T-cell (primary cell): ENCODE results near the gene GRID1. TPM values are rescaled to one million over a fixed set of nuclear protein-coding genes. Genes with fewer than 3 reads are reported as not detected.

Source experiments
- ATAC-seq, 4 experiments: fragments of 200-7000 bp in 3 of 4; fragments of 150-1000 bp in 1 of 4; cut with Tn5 transposase; replicated peaks in 1 of 4; 1 replicate in 3 of 4; 2 replicates in 1 of 4; pipeline ENCODE4 v1.10.0; 2021; ENCODE audit warnings: moderate library complexity in 3 of 4, mild to moderate bottlenecking in 2 of 4, moderate number of reproducible peaks in 1 of 4
- CTCF ChIA-PET, 2 donors: fragments of 300-600 bp; sonication (Branson Sonifier 250); formaldehyde crosslinking; loops; one replicate each; lab custom pipeline; 2022; ENCODE audit warnings: antibody characterized with exemption in 2 of 2; lab: Charles Lee
- POLR2A ChIA-PET, 2 donors: fragments of 300-600 bp; sonication (Branson Sonifier 250); formaldehyde crosslinking; loops; one replicate each; lab custom pipeline; 2022; ENCODE audit warnings: antibody characterized with exemption in 2 of 2; lab: Charles Lee
- DNase-seq, 35 experiments: peaks; one replicate each; pipeline versions ENCODE4 v3.0.0 to v3.0.0-alpha.2; 2013 to 2023
- H3K27ac ChIP-seq: one replicate; pipeline ENCODE4 v1.5.1; 2013; ENCODE audit warnings: low read length
- H3K27me3 ChIP-seq, 2 experiments: replicated peaks in 1 of 2; 1 replicate in 1 of 2; 2 replicates in 1 of 2; pipeline versions ENCODE4 v1.6.1 to v1.7.0; 2013; ENCODE audit warnings: low read length in 1 of 2, mixed read lengths in 1 of 2; ENCODE audit not compliant: control insufficient read depth in 2 of 2, insufficient read depth in 2 of 2; ENCODE audit errors: extremely low read depth in 1 of 2
- H3K36me3 ChIP-seq, 2 donors: 1 replicate in 1 of 2; 2 replicates in 1 of 2; pipeline versions ENCODE4 v1.6.1 to v1.7.0; 2013; ENCODE audit warnings: low read length in 1 of 2; ENCODE audit not compliant: control insufficient read depth in 2 of 2, insufficient read depth in 1 of 2; ENCODE audit errors: extremely low read depth in 1 of 2
- H3K4me1 ChIP-seq, 2 experiments: 1 replicate in 1 of 2; 2 replicates in 1 of 2; pipeline versions ENCODE4 v1.6.1 to v1.7.0; 2013; ENCODE audit warnings: low read length in 2 of 2, mixed read lengths in 1 of 2; ENCODE audit not compliant: insufficient read depth in 2 of 2, control insufficient read depth in 1 of 2; ENCODE audit errors: extremely low read depth in 1 of 2
- H3K4me3 ChIP-seq, 2 donors: 1 replicate in 1 of 2; 2 replicates in 1 of 2; pipeline versions ENCODE4 v1.5.1 to v1.7.0; 2013; ENCODE audit warnings: mild to moderate bottlenecking in 2 of 2, low read length in 1 of 2, moderate library complexity in 1 of 2; ENCODE audit not compliant: control insufficient read depth in 1 of 2; ENCODE audit errors: extremely low read depth in 1 of 2
- H3K9me3 ChIP-seq: 2 replicates; pipeline ENCODE4 v1.7.0; 2013
- H3K27ac Mint-ChIP-seq, 2 donors: one replicate each; pipeline ENCODE4 v1.8.0; 2020 to 2021; ENCODE audit warnings: mild to moderate bottlenecking in 2 of 2, mixed read lengths in 2 of 2
- H3K27me3 Mint-ChIP-seq, 2 donors: one replicate each; pipeline ENCODE4 v1.8.0; 2021 to 2022; ENCODE audit warnings: mixed read lengths in 2 of 2
- H3K36me3 Mint-ChIP-seq: one replicate; pipeline ENCODE4 v1.8.0; 2021; ENCODE audit warnings: mixed read lengths
- H3K4me1 Mint-ChIP-seq, 3 donors: one replicate each; pipeline ENCODE4 v1.8.0; 2020 to 2022; ENCODE audit warnings: mixed read lengths in 3 of 3, mild to moderate bottlenecking in 1 of 3
- H3K4me3 Mint-ChIP-seq, 3 donors: one replicate each; pipeline ENCODE4 v1.8.0; 2020 to 2022; ENCODE audit warnings: mild to moderate bottlenecking in 3 of 3, mixed read lengths in 3 of 3, moderate library complexity in 3 of 3
- H3K9me3 Mint-ChIP-seq, 3 donors: one replicate each; pipeline ENCODE4 v1.8.0; 2020 to 2022; ENCODE audit warnings: mixed read lengths in 3 of 3
- WGBS: methylation state at CpG from one replicate; pipeline ENCODE4 v1.1.5; 2013; ENCODE audit warnings: missing lambda C conversion rate; ENCODE audit not compliant: insufficient coverage; 5-methylcytosine and 5-hydroxymethylcytosine counted together
- total RNA-seq, 35 experiments: library from RNA in 6 of 35; stranded (reverse) in 6 of 35; fragments of 120-200 nt in 1 of 35; gene quantifications; one replicate each; pipeline versions ENCODE4 v1.2.1 to v1.2.4 and lab custom pipeline; 2013 to 2026

The GRID1 gene
- total RNA-seq, 5 donors from 2014 or later (not counting 1 experiment from before 2014, with no cell fraction given): 0.68 TPM; not detected in 4

- Mint-ChIP-seq H3K4me3 (no peak overlapping the region), H3K36me3 (no peaks in the 10 kb centered on the region), H3K27me3 (peaks cover 11 to 19% of the 10 kb centered on the region in 2 donors), H3K4me1 (no peaks in the 10 kb centered on the region), H3K9me3 (no peaks in the 10 kb centered on the region), H3K27ac (no peak overlapping the region)
- ChIA-PET CTCF (no interaction called here), POLR2A (no interaction called here)
- Histone ChIP-seq H3K36me3 (no peaks in the 10 kb centered on the region), H3K27me3 (peaks cover 0 to 26% of the 10 kb centered on the region in 2 experiments), H3K4me3 (no peak overlapping the region), H3K9me3 (no peaks in the 10 kb centered on the region), H3K27ac (no peak overlapping the region), H3K4me1 (no peaks in the 10 kb centered on the region)
- no peak for ATAC-seq
- 56% methylated on average over 4 of the region's 6 CpGs for WGBS
- DNase-seq: no peak
These were observed 383.5 kb downstream of the GRID1 start for GRCh38 chr10:85983051-85983450.

GRCh38 chr10:85979598-85979997 is 387.0 kb downstream of the GRID1 start:
- H3K4me3 ChIP-seq: no peak overlapping the region
- CTCF ChIA-PET: no interaction called here
- POLR2A ChIA-PET: no interaction called here
- no peaks in the 10 kb centered on the region for H3K36me3 Mint-ChIP-seq
- no peak overlapping the region for H3K27ac Mint-ChIP-seq
- H3K27me3 ChIP-seq: peaks cover 0 to 20% of the 10 kb centered on the region in 2 experiments
- no peaks in the 10 kb centered on the region for H3K36me3 ChIP-seq
- peaks cover 7 to 18% of the 10 kb centered on the region in 2 donors for H3K27me3 Mint-ChIP-seq
- H3K9me3 ChIP-seq: no peaks in the 10 kb centered on the region
- H3K4me1 ChIP-seq: no peaks in the 10 kb centered on the region
- DNase-seq: no peak
- H3K4me1 Mint-ChIP-seq: no peaks in the 10 kb centered on the region
- H3K27ac ChIP-seq: no peak overlapping the region
- H3K4me3 Mint-ChIP-seq: no peak overlapping the region
- ATAC-seq: no peak
- no peaks in the 10 kb centered on the region for H3K9me3 Mint-ChIP-seq

- H3K36me3 Mint-ChIP-seq: no peaks in the 10 kb centered on the region
- H3K4me3 Mint-ChIP-seq: no peak overlapping the region
- no peaks in the 10 kb centered on the region for H3K4me1 Mint-ChIP-seq
These were observed 387.8 kb downstream of the GRID1 start for GRCh38 chr10:85978566-85979358.

GRCh38 chr10:85977642-85978041 is 389.0 kb downstream of the GRID1 start:
- CTCF ChIA-PET: no interaction called here

More at GRCh38 chr10:85978566-85979358, 387.8 kb downstream of the GRID1 start:
- Histone ChIP-seq H3K9me3 (no peaks in the 10 kb centered on the region), H3K4me3 (no peak overlapping the region), H3K27me3 (peaks cover 0 to 13% of the 10 kb centered on the region in 2 experiments), H3K27ac (no peak overlapping the region), H3K4me1 (no peaks in the 10 kb centered on the region), H3K36me3 (no peaks in the 10 kb centered on the region)
- no peak for ATAC-seq
- no peak for DNase-seq
- no peak overlapping the region for H3K27ac Mint-ChIP-seq
- CTCF ChIA-PET: no interaction called here
- POLR2A ChIA-PET: no interaction called here
- peaks cover 4 to 14% of the 10 kb centered on the region in 2 donors for H3K27me3 Mint-ChIP-seq
- WGBS: no CpG with 5 or more reads among the region's 2 CpGs
- no peaks in the 10 kb centered on the region for H3K9me3 Mint-ChIP-seq

GRCh38 chr10:85976267-85976793 is 390.3 kb downstream of the GRID1 start:
- ChIA-PET POLR2A (no interaction called here), CTCF (no interaction called here)
- 86% methylated on average over 6 of the region's 6 CpGs for WGBS
- Histone ChIP-seq H3K9me3 (no peaks in the 10 kb centered on the region), H3K27me3 (peaks cover 0 to 8% of the 10 kb centered on the region in 2 experiments), H3K4me3 (no peak overlapping the region), H3K27ac (no peak overlapping the region), H3K4me1 (no peaks in the 10 kb centered on the region), H3K36me3 (no peaks in the 10 kb centered on the region)
- Mint-ChIP-seq H3K4me3 (no peak overlapping the region), H3K27ac (no peak overlapping the region), H3K36me3 (no peaks in the 10 kb centered on the region), H3K9me3 (peaks cover 0 to 9% (median 4%) of the 10 kb centered on the region in 3 donors), H3K4me1 (no peaks in the 10 kb centered on the region), H3K27me3 (peaks cover 4 to 10% of the 10 kb centered on the region in 2 donors)
- DNase-seq: no peak
- ATAC-seq: no peak

More at GRCh38 chr10:85977642-85978041, 389.0 kb downstream of the GRID1 start:
- ATAC-seq (no peak), DNase-seq (no peak)
- peaks cover 0 to 9% of the 10 kb centered on the region in 2 experiments for H3K27me3 ChIP-seq
- H3K27ac ChIP-seq: no peak overlapping the region
- no peaks in the 10 kb centered on the region for H3K4me1 Mint-ChIP-seq
- no peaks in the 10 kb centered on the region for H3K36me3 ChIP-seq
- H3K27ac Mint-ChIP-seq: no peak overlapping the region
- peaks cover 4 to 14% of the 10 kb centered on the region in 2 donors for H3K27me3 Mint-ChIP-seq
- POLR2A ChIA-PET: no interaction called here
- no peaks in the 10 kb centered on the region for H3K9me3 Mint-ChIP-seq
- WGBS: 78% methylated on average over 4 of the region's 6 CpGs
- H3K4me3 Mint-ChIP-seq: no peak overlapping the region
- no peaks in the 10 kb centered on the region for H3K9me3 ChIP-seq
- no peaks in the 10 kb centered on the region for H3K4me1 ChIP-seq
- H3K4me3 ChIP-seq: no peak overlapping the region
- no peaks in the 10 kb centered on the region for H3K36me3 Mint-ChIP-seq

DNA sequence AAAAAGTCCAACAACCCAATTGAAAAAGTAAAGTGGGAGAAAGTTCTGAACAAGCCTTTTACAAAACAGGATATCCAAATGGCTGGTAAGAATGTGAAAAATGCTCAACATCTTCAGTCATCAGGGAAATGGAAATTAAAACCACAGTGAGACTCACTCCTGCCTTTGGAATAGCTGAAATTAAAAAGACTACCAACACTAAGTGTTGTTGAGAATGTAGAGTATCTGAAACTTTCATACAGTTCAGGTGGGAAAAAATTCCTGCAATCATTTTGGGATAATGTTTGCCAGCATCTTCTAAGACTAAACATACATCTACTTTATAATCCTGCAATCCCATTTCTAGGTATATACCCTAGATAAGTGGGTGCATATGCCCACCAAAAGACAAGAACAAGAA is 395.1 kb downstream of the GRID1 start:
- POLR2A ChIA-PET: no interaction called here
- Mint-ChIP-seq H3K4me3 (no peak overlapping the region), H3K4me1 (no peaks in the 10 kb centered on the region), H3K27me3 (peaks cover 4 to 7% of the 10 kb centered on the region in 2 donors), H3K9me3 (peaks cover 0 to 9% (median 4%) of the 10 kb centered on the region in 3 donors), H3K36me3 (no peaks in the 10 kb centered on the region), H3K27ac (no peak overlapping the region)
- ATAC-seq: no peak
- CTCF ChIA-PET: interaction anchor here in 1 of 2 donors (0.6 kb wide), 1 partner anchor 1262 kb away, joined by 3 read pairs; no protein-coding TSS in a partner anchor
- H3K4me1 ChIP-seq: no peaks in the 10 kb centered on the region
- no peaks in the 10 kb centered on the region for H3K9me3 ChIP-seq
- no peaks in the 10 kb centered on the region for H3K36me3 ChIP-seq
- H3K27me3 ChIP-seq: no peaks in the 10 kb centered on the region
- DNase-seq: no peak
- no peak overlapping the region for H3K4me3 ChIP-seq
- H3K27ac ChIP-seq: no peak overlapping the region
